Sciatic nerve (tissue), 2 donors: Measurements from ENCODE around the gene EFCAB11. TPM values are rescaled to one million over a fixed set of nuclear protein-coding genes. Genes with fewer than 3 reads are reported as not detected.

Source experiments
- ATAC-seq: fragments of 200-7000 bp; cut with Tn5 transposase; one replicate; pipeline ENCODE4 v1.9.1; 2020; ENCODE audit warnings: mild to moderate bottlenecking, moderate library complexity
- DNase-seq: peaks from one replicate; pipeline ENCODE4 v3.0.0-alpha.2; 2020; ENCODE audit warnings: low spot score
- intact Hi-C: fragments of 100-400 bp; cut with DNase I; formaldehyde crosslinking; loops from one replicate; pipeline ENCODE4 v1.14.2; 2022
- total RNA-seq: library from RNA; stranded (reverse); fragmentation: NEBNext Ultra II Directional; extraction: Animal tissue kit (Norgen Biotek cat#: 25700); gene quantifications from one replicate; pipeline ENCODE4 v1.2.1, GENCODE V29; 2021
- donor health status: DM: no; HTN: no; CAD: no.
- donor health status: DM: no; HTN: no; CAD: no.

Gene EFCAB11
- total RNA-seq, 1 donor from 2014 or later, result 7.4 TPM

GRCh38 chr14:89958966-89959365 is 4.4 kb upstream of the EFCAB11 start:
- intact Hi-C loops, result no loop called here
- DNase-seq (no peak), ATAC-seq (no peak)

DNA sequence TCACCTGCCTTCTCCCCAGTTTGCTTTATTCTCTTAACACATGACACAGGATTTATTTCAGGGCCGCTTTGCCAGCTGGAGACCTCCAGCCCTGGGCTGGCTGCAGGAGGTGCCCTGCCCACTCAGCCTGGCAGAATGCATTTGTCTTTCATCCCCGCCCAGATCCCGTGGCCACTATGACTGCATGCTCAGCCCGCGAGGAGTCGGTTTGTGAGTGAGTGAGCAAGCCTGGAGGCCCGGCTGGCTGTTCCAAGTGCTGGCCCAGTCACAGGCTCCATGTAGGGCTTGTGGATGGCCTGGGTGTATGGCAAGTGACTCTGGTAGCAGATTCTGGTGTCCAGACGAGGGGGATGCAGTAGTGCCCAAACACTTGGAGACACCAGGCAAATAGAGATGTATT is 3.3 kb upstream of the EFCAB11 start:
- DNase-seq (no peak), ATAC-seq (no peak)
- intact Hi-C loops, result no loop called here

- ATAC-seq (no peak), DNase-seq (no peak)
- intact Hi-C loops, result no loop called here
Measured at GRCh38 chr14:89957376-89957775, 2.8 kb upstream of the EFCAB11 start.

DNA sequence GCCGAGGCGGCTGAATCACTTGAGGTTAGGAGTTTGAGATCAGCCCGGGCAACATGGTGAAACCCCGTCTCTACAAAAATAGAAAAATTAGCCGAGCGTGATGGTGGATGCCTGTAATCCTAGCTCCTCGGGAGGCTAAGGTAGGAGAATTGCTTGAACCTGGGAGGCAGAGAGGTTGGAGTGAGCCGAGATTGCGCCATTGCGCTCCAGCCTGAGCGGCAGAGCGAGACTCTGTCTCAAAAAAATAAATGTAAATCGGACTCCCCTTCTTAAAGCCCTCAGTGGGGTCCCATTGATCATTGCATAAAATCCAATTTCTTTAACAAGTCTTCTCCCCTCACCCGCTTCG is 2.1 kb upstream of the EFCAB11 start:
- intact Hi-C loops, result no loop called here
- DNase-seq (no peak), ATAC-seq (no peak)

DNA sequence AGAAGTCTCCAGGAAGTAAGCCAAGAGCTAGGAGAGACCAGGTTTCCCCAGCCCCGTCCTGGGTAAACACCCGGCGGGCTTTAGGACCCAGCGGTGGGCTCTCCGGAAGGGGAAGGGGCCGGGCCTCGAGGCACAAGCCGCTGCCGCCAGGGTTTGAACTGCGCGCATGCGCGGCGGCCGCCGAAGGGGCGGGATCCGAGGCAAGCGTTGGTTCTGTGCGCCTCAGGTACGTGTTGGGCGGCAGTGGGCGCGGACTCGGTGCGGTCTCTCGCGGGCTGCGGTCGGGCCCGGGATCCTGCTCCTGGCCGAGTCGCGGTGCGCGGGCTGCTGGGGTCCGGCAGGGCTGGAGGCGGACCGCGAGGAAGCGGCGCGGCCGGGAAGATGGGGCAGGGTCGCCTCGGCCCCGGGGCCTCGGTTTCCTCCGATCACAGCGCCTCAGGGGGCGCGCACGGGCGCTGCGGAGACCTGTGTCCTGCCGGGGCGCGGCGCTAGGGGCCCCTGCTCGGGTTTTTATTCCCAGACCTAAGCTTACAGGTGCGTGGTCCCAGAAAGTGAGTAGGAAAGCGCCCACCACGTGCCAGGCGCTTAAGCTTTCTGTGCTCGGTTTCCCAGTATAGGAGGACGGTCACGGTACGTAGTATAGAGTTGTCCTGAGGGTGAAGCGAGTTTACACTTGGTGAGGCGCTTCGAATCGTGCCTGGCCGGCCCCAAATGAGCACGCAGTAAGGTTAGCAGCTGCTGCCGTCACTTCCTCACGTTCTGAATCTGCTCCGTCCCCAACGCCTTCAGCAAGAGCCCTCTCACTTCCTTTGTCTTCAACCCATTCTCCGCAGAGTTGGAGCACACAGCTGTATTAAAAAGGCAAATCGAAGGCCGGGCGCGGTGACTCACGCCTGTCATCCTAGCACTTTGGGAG is 1.5 kb upstream of the EFCAB11 start, which contains the start of gene TDP1:
TDP1 (plus strand) TSS at position 183 of the 916 bp plus-strand sequence. CDS start 7,188 bp downstream, outside the sequence.
- DNase-seq, result peak; percentile 97
- ATAC-seq, result peak; percentile 95
- intact Hi-C loops, result no loop called here

GRCh38 chr14:89955022-89955744 is 653 bp upstream of the EFCAB11 start:
- intact Hi-C loops, result no loop called here
- DNase-seq, result no peak
- peak; percentile 38 for ATAC-seq

DNA sequence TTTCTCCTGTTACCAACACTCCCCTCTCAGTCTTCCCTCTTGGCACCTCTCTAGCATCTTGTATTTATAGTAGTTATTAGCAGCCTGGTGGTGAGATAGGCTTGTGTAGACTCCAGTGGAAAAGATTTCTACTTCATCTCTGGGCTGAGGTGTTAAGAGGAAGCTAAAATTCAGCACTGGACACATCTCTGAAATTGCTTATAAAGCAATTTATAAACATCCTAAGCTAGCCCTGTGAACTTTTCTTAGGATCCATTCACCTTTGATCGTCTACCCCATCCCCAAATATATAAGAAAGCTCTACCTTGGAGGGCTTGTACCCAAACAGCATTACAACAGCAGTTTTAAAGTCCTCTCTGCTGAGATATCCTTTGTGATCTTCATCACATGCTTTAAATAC is 928 bp downstream of the EFCAB11 start:
- no peak for ATAC-seq
- no peak for DNase-seq
- intact Hi-C loops, result no loop called here

DNA sequence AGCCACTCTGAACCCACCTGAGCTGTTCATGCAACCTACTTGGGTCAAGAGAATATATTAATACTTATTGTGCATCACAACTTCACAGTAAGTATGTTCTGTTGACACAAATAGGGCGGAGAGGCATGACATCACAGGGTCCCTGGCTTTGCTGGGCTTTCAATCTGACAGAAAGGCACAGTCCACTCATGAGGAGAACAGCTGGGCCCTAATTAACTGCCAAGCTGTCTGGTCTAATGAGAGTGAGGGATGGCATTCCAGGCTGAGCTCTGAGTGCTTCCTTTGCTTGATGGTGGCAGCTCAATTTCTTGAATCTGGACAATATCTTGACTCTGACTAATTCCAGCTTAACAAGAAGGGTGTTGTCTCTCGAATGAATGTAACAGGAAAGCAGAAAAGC is 2.0 kb downstream of the EFCAB11 start:
- ATAC-seq (no peak), DNase-seq (no peak)
- intact Hi-C loops, result no loop called here

GRCh38 chr14:89947344-89947743 is 7.2 kb downstream of the EFCAB11 start:
- intact Hi-C loops, result no loop called here
- ATAC-seq (no peak), DNase-seq (no peak)

GRCh38 chr14:89941830-89942377 is 12.6 kb downstream of the EFCAB11 start:
- no peak for ATAC-seq
- no peak for DNase-seq
- intact Hi-C loops, result no loop called here

DNA sequence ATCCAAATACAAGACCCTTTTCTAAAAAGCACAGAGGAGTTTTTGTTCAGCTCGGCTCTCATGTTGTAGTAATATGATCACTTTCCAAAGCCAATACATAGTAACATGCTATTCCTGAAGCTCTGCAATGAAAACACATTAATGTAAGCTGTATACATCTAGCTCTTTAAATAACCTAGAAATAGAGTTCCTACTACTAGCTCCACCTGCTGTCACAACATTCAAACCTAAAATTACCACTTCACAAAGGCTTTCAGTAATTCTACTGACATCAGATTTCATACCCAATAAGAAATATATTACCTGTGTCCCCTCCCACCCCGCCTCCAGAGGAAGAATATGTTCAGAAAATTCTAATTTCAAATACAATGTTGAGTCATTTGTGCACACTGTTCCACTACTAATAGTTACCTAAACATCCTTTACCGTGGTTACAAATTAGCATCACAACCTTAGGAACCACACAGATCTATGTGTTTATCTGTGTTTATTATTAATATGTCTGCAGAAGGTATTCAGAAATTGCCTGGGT is 17.8 kb downstream of the EFCAB11 start:
- DNase-seq (no peak), ATAC-seq (no peak)
- intact Hi-C loops, result no loop called here

GRCh38 chr14:89933002-89933401 is 21.5 kb downstream of the EFCAB11 start:
- no peak for DNase-seq
- ATAC-seq, result no peak
- intact Hi-C loops, result no loop called here

DNA sequence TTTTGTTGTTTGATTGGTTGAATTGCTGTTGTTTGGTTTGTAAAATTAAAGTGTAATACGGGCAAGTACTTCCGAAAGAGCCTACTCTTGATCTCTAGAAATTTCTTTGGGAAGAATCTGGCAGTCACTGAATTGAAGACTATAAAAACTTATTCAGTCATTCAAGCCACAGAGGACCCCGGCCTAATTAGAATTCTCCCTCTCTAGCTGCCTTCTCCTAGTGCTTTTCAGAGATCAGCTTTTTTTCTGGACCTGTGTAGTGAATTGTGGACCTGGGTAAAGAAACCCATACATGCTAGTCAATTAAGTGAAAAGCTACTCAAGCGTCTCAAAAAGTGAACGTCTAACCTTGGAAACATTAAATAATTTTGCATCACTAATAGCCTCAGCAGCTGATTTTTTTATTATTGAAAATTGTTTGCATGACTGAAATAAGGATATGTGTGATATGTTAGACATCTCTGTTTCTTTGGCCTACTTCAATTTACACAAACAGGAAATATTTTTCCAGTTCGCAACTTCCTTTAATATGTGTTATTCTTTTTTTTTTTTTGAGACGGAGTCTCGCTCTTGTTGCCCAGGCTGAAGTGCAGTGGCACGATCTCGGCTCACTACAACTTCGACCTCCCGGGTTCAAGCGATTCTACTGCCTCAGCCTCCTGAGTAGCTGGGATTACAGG is 27.2 kb downstream of the EFCAB11 start:
- DNase-seq (no peak), ATAC-seq (no peak)
- intact Hi-C loops, result no loop called here

- DNase-seq, result no peak
- intact Hi-C loops, result no loop called here
- ATAC-seq, result no peak
Measured at GRCh38 chr14:89926694-89927093, 27.8 kb downstream of the EFCAB11 start.

DNA sequence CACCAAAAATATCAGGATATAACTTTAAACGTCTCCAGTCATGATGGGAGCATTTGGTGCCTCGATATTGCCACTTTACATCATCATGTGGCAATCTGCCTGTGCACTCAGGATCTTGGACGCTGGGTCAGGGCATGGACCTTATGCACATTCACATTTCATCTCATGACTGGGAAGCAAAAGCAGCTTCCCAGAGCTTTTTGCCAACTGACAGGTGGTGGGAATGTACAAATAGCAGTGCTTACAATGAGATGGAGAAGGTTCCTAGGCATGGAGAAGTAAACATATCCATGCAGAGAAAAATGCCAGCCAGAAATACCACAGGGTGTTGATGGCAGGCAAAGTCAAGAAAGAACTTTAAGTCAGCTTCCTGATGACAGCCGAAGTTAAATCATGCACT is 30.3 kb downstream of the EFCAB11 start:
- intact Hi-C loops, result no loop called here
- no peak for ATAC-seq

GRCh38 chr14:89922031-89922907 is 32.3 kb downstream of the EFCAB11 start:
- ATAC-seq (peak; percentile 52), DNase-seq (no peak)
- intact Hi-C loops, result no loop called here

More for the DNA sequence above, 30.3 kb downstream of the EFCAB11 start:
- DNase-seq, result no peak

DNA sequence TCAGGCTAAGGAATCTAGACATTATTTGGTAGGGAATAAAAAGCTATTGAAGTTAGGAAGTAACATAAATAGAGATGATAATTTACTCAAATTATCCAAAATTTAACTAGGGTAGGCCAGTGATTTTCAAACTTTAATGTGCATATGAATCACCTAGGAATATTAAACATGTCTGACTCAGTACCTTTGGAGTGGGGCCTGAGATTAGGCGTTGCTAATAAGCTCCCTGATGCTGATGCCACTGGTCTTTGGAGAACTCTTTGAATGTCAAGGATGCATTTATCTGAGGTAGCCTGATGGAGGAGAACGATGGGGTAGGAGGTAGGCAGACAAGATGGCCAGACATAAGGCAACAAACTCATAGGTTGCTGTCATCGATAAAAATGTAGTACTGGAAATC is 33.2 kb downstream of the EFCAB11 start:
- DNase-seq (no peak), ATAC-seq (no peak)
- intact Hi-C loops, result no loop called here

DNA sequence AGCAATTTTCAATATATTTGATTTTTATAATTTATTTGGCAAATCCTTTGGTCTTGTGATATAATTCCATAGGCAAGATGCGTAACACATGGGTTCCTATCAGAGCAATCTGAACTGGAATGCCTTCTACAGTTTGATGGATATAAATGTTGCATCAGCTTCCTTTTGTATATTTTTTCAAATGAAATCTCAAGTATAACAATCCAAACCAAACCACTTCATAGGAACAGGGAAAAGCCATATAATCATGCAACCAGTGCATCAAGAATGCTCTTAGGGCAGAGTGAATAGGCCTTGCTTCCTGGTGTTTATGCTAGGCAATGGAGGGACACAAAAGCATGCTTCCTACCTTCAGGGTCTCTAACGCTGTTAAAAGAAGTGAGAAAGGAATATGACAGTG is 34.5 kb downstream of the EFCAB11 start:
- no peak for DNase-seq
- intact Hi-C loops, result no loop called here

More for the DNA sequence above, 34.5 kb downstream of the EFCAB11 start:
- ATAC-seq, result no peak
